GDM1 (cell line): ENCODE results near the gene MANBA.

Experiments
- DNase-seq: peaks from one replicate; lab custom pipeline; 2025; lab: John Stamatoyannopoulos, UW

MANBA gene

DNA sequence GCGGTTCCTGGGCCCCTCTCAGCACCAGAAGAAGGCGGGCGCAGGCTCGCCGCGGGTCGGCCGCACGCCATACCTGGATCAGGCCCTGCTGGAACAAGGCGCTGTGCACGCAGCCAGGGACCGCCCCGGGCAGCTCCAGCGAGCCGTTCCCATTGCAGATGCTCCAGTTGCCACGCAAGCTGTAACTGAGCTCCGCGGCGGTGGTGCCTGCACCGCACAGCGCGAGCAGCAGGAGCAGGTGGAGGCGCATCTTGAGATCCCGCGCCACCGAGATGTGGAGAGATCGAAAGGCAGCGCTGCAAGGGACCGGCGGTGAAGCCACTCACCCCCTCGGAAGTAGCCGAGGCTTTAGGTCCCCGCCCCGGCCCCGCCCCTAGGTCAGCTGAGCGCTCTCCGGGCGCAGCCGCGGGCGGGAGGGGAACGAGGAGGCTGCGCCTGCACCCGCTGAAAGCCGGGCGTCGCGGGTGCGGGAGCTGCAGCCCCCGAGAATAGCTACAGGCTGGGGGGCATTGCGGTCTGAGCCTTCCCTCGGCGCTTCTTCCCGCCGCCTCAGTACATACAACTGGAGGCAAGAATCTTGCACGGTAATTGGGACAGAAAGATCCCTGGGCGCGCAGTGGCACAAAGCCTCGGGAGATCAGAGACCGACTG, at the start of gene MANBA:
Gene MANBA, minus strand, starts transcription at position 324 of the 651 bp plus-strand sequence. Its CDS starts 74 bp downstream, at position 250.
- peak; percentile 75 for DNase-seq

DNA sequence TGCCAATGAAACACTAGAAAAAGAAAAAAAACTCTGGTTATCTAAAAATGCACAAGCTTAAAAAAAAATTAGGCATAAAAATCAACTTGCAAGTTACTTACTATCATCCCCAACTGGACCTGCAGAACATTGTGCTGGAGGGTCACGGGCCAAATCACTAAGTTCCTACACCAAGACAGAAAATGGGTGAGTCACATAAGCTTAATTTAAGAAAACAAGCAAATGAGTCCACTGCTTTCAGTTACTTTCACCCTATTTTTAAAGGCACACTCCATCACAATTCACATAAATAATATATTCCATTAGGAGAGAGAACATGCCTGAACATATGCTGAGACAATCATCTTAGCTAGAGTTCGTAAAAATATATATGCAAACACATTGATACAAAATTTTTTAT, 48.9 kb upstream of the MANBA start:
- no peak for DNase-seq

DNA sequence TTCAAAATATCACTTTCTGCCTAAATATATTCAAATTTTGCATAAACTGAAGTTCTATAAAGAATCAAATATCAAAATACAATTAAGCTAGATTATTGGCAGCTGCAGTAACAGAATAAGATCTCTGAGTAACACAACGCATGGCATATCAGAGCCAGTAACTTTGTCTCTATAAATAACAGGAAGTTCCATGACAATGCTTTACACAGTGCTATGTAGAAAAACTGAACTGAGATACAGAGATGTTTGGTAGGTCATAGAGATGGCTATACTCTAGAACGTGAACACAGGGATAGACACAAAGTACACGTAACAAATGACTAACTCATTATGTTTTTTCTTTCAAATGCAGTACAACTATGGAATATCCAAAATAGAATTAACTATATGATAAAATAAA, 48.4 kb upstream of the MANBA start:
- no peak for DNase-seq

DNA sequence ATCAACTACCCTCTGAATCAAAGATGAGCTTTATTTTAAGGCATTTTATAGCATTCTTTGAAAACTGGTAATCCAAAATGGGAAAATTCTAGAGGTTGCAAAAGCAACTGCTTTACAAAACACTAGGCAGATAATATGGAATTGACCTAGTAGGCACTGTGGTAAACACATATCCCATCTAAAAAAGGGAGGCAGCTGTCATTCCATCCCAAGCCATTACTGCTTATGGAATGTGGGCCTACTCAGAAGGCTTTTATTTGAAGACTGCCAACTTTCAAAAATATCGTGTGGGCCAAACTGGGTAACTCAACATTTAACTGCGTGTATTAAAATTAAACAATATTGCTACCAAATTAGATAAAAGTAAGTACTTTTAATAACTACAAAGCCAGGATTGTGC, 47.2 kb upstream of the MANBA start:
- no peak for DNase-seq

DNA sequence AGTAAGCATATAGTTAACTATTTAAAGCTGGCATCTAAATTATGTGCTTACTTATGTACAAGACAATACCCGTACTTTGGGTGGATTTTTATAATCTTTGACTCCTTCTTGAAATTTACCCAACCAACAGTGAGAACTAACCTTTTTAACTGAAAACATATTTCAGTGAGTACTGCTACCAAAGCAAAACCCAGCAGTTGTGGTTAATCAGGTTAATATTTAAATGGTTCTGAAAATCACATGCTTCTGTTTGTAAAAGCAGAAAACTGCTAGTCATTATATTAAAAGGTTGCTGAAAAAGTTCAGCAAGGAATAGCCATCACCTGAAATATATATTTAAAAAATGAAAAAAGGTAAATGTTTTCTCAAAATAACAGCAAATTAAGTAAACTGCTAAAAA, 46.6 kb upstream of the MANBA start:
- no peak for DNase-seq

DNA sequence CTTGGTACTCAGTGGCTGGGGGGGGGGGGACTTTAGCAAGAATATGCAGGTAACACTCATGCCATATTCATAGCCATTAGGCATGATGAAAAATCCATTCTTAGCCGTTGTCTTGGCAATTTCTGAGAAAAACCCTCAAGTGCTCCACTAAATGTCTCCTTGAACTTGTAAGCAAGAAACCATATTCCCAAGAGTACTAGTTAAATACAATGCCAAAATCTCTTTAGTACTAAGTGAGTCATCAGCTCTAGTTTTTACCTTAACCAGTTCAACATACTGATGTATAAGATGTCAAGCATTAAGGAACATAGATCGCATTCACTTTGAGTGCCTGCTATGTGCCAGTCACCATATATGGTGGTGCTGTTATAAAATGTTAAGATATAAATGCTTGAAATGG, 39.0 kb upstream of the MANBA start:
- DNase-seq: no peak

DNA sequence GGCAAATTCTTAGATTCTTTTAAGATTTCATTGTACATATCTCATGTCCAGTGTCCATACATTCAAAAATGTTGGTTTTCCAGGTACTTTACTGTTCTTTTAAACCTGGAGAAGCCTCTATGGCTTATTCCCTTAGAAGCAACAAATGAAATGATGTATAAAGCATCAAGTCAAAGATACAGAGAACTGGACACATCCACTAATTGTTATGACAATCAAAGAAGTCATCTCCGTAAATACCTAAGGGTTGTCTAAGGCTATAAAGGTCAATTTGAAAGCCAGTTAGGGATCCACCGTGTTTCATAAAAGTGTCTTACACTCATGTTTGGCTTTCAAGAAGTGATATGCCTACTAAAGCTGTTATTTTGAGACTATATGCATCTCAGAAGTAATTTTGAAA, 34.2 kb upstream of the MANBA start:
- no peak for DNase-seq

DNA sequence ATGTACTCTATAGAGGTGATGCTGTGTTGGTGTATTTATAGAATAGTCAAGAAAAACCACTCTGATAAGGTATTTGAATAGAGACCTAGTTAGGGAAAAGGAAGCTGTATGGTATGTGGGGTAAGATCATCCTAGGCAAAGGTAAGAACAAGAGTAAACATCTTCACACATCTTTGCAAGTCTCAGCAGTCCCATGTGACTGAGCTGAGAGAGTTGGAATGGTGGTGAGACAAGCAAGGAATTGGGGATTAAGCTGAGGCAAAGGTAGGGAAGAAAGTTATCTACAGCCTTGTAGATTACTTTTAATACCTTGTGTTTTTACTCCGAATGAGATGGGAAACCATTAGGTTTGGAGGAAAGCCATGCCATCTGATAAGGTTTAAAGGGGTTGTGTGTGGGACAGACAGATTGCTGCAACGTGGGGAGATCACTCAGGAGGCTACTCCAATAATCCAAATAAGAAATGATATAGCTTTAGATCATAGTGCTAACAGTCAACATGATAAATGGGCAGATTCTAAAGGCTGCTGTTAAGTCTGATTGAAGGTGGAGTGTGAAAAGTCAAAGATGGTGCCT, 31.7 kb upstream of the MANBA start:
- DNase-seq: no peak

DNA sequence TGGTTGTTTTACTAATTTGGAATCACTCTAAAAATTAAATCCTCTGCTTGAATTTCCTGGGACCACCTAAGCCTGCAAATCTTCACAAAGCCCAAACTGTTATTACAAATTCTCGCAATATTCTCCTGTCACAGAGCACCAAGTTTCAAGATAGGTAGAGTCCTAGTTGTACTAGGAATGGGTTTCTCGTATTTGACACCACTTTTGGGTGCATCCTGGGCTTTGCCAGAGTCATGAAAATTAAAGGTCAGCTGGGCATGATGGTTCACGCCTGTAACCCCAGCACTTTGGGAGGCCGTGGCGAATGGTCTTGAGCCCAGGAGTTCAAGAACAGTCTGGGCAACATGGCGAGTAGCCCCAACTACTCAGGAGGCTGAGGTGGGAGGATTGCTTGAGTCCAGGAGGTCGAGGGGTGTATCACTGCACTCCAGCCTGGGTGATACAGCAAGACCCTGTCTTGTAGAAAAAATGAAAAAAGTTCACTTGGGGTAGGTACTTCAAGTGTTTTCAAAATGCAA, 30.6 kb upstream of the MANBA start:
- no peak for DNase-seq

DNA sequence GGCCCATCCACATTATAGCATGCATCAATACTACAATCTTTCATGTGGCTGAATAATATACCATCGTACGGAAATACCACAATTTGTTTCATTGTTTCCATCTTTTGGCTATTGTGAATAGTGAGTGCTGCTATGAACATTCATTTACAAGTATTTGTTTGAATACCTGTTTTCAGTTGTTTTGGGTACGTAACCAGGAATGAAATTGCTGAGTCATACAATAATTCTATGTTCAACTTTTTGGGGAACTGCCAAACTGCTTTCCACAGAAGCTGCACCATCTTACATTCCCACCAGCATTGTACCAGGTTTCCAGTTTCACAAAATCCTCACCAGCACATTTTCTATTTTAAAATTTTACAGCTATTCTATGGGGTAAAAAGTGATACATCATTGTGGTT, 28.5 kb upstream of the MANBA start:
- DNase-seq: no peak

DNA sequence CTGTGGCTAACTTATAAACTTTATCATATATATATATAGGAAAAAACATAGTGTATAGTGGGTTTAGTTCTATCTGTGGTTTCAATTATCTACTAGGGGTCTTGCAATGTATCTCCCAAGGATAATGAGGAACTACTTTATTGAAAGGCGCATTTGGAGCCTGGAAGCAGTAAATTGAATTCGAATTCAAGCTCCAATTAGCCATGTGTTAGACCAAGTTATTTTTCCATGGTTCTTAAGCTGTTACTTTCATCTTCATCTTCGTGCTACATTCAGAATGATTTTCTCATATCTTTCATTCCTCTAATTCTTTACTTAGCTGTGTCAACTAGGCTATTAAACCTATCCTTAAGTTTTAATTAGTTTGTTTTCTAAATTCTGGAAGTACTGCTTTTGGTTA, 27.2 kb upstream of the MANBA start:
- DNase-seq: no peak

DNA sequence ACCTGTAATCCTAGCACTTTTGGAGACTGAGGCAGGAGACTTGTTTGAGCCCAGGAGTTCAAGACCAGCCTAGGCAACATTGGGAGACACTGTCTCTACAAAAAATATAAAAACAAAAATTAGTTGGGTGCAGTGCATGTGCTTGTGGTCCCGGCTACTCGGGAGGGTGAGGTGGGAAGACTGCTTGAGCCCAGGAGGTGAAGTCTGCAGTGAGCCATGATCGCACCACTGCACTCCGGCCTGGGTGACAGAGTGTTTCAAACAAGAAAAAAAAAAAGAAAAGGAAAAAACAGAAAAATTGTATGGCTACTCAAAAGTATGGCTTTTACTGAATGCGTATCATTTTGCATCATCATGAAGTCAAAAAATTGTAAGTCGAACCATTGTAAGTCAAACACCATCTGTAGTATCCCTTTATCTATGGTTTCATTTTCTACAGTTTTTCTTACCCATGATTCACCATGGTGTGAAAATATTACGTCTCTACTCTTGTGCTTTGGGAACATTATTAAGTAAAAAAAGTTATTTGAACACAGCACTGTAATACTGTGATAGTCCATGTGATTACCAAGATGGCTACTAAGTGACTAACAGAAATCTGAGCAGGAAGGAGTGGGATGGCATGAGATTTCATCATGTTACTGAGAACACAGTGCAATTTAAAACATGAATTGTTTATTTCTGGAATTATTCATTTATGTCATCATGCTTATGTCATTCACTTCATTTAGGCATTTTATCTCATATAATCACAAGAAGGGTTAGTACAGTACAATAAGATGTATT, 26.5 kb upstream of the MANBA start:
- no peak for DNase-seq

DNA sequence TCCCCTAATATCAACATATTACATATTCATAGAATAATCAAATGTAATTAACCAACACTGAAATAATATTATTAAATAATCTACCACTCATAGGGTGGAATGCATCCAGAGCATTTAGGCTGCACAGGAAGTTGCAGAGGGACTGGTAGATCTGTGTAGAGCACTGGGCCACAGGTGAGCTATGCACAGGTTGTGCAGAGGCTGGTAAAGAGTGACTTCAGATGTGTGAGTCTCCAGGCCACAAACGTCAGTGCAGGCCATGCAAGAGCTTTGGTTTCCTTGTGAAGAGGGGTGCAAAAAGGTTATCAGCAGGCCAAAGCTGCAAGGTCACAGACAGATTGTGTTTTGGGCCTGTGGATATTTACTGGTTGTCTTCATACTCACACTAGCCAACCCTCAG, 25.5 kb upstream of the MANBA start:
- no peak for DNase-seq

DNA sequence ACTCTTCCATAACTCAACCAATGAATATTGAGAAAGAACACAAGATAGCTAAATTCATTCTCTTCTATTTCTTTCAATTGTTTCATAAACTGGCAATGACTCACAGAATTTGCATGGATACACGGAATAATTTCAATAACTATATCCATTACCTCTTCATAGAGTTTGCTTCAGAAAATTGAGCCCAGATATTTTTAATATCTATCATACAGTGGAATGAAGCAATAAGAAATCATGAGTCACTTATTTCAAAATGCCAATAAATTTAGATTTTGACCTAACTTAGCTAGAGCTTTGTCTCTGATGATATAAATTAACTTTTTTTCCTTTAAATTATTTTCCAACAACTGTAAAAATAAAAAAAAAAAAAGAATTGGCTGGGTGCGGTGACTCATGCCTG, 22.2 kb upstream of the MANBA start:
- DNase-seq: no peak

DNA sequence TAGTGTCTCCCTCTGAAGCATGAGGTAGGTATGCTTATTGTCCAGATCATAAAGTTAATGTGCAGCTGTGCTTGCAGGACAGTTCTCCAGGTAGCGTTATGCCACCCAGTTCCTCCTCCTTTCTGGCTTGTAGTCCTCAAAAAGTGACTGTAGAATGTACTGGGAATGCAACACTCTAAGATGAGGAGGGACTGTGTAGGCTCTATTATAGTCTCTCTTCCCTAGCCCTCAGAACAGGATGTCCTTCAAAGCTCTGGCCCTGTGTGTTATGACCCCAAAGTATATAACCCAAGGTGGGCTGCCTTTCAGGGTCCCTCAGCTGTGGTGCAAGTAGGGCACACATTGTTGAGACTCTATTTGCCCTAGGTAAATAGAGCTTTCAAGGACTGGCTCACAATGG, 20.8 kb upstream of the MANBA start:
- no peak for DNase-seq

DNA sequence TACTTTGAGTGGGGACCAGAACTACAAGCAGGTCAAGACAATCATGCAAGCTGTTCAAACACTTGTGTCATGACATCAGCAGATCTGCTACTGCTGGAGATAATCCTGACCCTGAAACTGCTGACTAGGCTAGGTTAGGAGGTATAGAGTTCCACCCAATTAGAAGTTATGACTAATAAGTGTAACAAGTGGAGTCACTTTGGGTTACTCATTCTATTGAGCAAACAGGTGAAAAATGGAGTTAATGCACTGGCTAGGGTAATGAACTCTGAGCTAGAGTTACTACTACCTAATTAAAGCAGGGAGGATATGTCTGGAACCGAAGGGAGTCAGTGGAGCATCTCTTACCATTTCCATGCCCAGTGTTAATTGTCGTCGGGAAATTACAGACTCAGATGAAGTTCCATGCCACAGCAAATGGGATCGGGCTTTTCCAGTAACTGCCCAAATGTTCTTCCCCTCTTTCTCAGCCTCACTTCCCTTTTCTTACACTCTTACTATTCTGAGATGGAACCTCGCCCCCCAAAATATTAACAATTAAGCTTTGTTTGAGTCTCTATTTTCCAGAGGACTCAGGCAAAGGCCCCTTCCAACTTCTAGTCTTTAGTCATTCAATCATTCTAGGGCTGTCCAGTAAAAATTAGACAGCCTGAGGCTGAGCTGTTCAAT, 19.8 kb upstream of the MANBA start:
- no peak for DNase-seq

DNA sequence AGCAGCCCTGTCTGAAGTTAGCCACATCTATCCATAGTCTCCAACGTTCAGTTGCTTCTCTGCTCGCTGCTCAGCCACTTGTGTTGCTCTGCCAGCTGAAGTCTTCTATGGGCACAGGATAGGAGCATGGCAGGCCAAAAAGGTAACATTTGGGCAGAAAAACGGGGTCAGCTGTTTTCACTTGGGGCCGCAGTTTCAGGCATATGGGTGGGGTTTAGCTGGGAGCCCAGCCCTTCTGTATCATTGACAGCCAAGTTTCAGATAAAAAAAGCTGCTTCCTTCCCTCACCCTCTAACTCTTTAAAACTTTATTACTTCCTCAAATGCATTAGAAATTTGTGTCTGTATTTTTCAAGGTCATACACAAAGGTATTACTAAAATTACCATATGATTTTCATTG, 18.4 kb upstream of the MANBA start:
- DNase-seq: no peak

DNA sequence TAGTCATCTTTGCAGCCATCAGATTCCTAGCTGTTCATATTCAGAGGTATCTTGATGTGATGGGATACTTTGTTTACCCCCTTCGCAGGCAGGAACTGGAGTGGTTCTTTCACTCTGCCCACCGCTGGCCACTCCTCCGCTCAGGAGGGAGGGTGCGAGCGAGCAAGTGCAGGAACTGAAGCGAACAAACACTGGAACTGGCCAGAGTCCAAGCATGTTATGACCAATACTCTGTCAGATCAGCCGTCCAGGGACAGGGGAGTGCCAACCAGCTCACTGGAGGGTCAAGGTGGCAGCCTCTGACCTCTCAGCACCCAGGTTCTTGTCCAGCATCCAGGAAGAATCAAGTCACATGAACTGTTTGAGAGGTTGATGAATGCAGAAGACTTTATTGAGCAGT, 18.0 kb upstream of the MANBA start:
- no peak for DNase-seq

DNA sequence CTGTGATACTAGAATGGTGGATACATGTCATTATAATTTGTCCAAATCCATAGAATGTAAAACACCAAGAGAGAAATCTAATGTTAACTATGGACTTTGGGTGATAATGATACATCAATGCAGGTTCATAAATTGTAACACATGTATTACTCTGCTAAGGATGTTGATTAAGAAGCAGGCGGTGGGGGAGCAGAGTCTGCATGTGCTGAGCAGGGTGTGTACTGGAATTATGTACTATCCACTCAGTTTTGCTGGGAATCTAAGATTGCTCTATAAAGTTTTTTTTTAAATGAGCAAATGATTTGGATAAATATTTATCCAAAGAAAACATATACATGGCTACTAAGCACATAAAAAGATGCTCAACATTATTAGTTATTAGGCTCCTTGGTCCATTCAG, 15.0 kb upstream of the MANBA start:
- DNase-seq: no peak

DNA sequence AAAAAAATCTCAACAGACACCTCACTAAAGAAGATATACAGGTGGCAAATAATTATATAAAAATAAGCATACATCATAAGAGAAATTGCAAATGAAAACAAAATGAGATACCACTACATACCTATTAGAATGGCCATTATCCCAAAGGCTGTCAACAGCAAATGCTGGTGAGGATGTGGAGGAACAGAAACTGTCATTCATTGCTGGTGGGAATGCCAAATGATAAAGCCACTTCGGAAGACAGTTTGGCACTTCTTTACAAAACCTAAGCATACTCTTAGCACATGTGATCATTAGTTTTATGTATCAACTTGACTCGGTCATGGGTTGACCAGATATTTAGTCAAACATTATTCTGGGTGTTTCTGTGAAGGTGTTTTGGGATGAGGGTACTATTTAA, 13.5 kb upstream of the MANBA start:
- DNase-seq: no peak

DNA sequence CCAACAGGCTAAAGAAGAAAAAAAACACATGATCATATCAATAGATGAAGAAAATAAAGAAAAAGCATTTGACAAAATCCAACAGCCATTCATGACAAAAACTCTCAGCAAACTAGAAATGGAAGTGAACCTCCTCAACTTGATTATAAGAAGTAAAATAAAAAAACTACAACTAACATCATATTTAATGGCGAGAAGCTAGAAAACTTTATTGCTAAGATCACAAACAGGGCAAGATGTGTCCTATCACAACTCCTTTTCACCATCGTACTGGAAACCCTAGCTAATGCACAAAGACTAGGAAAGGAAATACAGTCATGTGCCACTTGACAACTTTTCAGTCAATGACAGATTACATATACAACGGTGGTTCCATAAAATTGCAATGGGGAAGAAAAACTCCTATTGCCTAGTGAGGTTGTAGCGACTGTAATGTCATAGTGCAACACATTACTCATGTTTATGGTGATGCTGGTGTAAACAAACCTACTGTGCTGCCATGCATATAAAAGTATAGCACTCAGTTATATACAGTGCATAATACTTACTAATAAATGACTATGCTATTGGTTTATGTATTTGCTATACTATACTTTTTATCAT, 12.1 kb upstream of the MANBA start:
- DNase-seq: no peak

DNA sequence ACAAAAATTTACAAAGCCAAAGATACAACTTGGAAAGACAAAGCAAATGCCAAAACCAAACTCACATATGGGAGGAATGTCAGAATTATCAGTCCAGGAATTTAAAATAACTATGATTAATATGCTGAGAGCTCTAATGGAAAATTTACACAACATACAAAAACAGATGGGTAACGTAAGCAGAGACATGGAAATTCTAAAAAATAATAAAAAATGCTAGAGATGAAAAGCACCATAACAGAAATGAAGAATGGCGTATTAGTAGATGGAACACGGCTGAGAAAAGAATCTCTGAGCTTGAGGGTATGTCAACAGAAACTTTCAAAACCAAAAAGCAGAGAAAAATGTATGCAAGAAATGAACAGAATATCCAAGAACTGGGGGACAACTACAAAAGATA, 4.1 kb upstream of the MANBA start:
- DNase-seq: no peak
